GM12891 (cell line): ENCODE data around the gene TCF7.

ENCODE experiments used
- POLR2A ChIP-seq: IDR thresholded peaks from 2 replicates; pipeline ENCODE4 v1.6.1; 2011; ENCODE audit warnings: low read depth, low read length, control low read depth
- POLR2AphosphoS5 ChIP-seq: IDR thresholded peaks from 2 replicates; pipeline ENCODE4 v1.6.1; 2011; ENCODE audit warnings: low read depth, low read length, control low read depth
- SPI1 ChIP-seq: IDR thresholded peaks from 2 replicates; pipeline ENCODE4 v1.6.1; 2011; ENCODE audit warnings: low read depth, low read length, control low read depth
- TAF1 ChIP-seq: IDR thresholded peaks from 2 replicates; pipeline ENCODE4 v1.6.1; 2011; ENCODE audit warnings: low read depth, low read length, control low read depth

GRCh38 chr5:134174841-134175839 is 60.7 kb downstream of the TCF7 start:
- TF ChIP-seq POLR2A (no peak), POLR2AphosphoS5 (no peak), SPI1 (no peak), TAF1 (no peak)
